ENCODE results near the gene WFS1.

DNA sequence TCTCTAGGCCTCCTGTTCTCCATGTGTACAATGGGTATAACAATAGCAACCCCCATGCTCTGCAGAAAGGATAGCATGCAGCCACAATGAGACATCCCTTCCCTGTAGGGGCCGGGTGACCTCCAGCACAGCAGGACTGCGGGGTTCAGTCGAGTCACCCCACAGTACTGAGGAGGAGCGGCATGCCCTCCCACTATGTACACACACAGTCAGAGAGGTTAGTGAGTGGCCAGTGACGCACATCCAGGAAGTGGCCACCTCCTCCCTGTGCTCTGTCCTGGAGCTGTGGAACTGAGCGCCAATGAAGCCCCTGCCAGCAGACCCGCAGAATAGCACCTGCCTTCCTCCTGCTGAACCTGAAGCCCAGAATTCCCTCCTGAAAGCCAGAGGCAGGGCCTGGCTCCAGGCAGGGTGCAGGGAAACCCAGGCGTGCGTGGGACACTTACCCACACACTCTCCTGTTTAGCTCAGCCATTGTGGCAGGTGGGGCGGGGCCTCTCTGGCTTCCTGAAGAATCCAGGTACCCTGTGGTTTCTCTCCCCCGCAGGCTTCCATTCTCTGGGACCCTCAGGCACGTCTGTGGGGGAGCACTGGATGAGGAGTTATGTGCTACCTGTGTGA is 50.0 kb downstream of the WFS1 start:
- TF ChIP-seq, protein P1, sequence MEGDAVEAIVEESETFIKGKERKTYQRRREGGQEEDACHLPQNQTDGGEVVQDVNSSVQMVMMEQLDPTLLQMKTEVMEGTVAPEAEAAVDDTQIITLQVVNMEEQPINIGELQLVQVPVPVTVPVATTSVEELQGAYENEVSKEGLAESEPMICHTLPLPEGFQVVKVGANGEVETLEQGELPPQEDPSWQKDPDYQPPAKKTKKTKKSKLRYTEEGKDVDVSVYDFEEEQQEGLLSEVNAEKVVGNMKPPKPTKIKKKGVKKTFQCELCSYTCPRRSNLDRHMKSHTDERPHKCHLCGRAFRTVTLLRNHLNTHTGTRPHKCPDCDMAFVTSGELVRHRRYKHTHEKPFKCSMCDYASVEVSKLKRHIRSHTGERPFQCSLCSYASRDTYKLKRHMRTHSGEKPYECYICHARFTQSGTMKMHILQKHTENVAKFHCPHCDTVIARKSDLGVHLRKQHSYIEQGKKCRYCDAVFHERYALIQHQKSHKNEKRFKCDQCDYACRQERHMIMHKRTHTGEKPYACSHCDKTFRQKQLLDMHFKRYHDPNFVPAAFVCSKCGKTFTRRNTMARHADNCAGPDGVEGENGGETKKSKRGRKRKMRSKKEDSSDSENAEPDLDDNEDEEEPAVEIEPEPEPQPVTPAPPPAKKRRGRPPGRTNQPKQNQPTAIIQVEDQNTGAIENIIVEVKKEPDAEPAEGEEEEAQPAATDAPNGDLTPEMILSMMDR (IDR thresholded peaks at IDR 0.05) = no peak
- no peak for TF ChIP-seq POLR2AphosphoS5 (IDR thresholded peaks at IDR 0.05)
- TF ChIP-seq POLR2A (IDR thresholded peaks at IDR 0.05) = no peak
